Measurements from ENCODE around the gene RAB31. TPM values are rescaled to one million over a fixed set of nuclear protein-coding genes. Genes with fewer than 3 reads are reported as not detected.

The RAB31 gene
- total RNA-seq, 1 donor from 2014 or later = 19.7 TPM

- H3K4me1 Mint-ChIP-seq (ENCODE audit: unreplicated experiment) = peaks cover 26% of the 10 kb centered on the region
- H3K27me3 Mint-ChIP-seq = no peaks in the 10 kb centered on the region
- no peak for TF ChIP-seq CTCF (conservative IDR thresholded peaks at IDR 0.05)
- no peak overlapping the region for H3K27ac Mint-ChIP-seq
- no peak for DNase-seq (ENCODE audit: extremely low spot score, unreplicated experiment)
- peaks cover 2% of the 10 kb centered on the region for H3K36me3 Mint-ChIP-seq
- H3K4me3 Mint-ChIP-seq = no peak overlapping the region
- H3K9me3 Mint-ChIP-seq = peaks cover 3% of the 10 kb centered on the region
Measured at GRCh38 chr18:9760641-9761040, 52.5 kb downstream of the RAB31 start.

GRCh38 chr18:9762526-9762925, 54.4 kb downstream of the RAB31 start:
- TF ChIP-seq CTCF (conservative IDR thresholded peaks at IDR 0.05) = no peak
- no peak for DNase-seq (ENCODE audit: extremely low spot score, unreplicated experiment)
- H3K27ac Mint-ChIP-seq = no peak overlapping the region
- H3K4me1 Mint-ChIP-seq (ENCODE audit: unreplicated experiment) = peaks cover 22% of the 10 kb centered on the region
- H3K4me3 Mint-ChIP-seq = no peak overlapping the region
- no peaks in the 10 kb centered on the region for H3K27me3 Mint-ChIP-seq
- peaks cover 4% of the 10 kb centered on the region for H3K36me3 Mint-ChIP-seq
- peaks cover 8% of the 10 kb centered on the region for H3K9me3 Mint-ChIP-seq

GRCh38 chr18:9763157-9763556, 55.1 kb downstream of the RAB31 start:
- H3K27ac Mint-ChIP-seq = no peak overlapping the region
- H3K27me3 Mint-ChIP-seq = no peaks in the 10 kb centered on the region
- H3K4me3 Mint-ChIP-seq = no peak overlapping the region
- H3K4me1 Mint-ChIP-seq (ENCODE audit: unreplicated experiment) = peaks cover 15% of the 10 kb centered on the region
- no peak for DNase-seq (ENCODE audit: extremely low spot score, unreplicated experiment)
- TF ChIP-seq CTCF (conservative IDR thresholded peaks at IDR 0.05) = no peak
- peaks cover 8% of the 10 kb centered on the region for H3K36me3 Mint-ChIP-seq
- peaks cover 8% of the 10 kb centered on the region for H3K9me3 Mint-ChIP-seq

- H3K27me3 Mint-ChIP-seq = no peaks in the 10 kb centered on the region
- DNase-seq (ENCODE audit: extremely low spot score, unreplicated experiment) = no peak
- peaks cover 8% of the 10 kb centered on the region for H3K9me3 Mint-ChIP-seq
- H3K4me3 Mint-ChIP-seq = no peak overlapping the region
- peaks cover 8% of the 10 kb centered on the region for H3K36me3 Mint-ChIP-seq
- TF ChIP-seq CTCF (conservative IDR thresholded peaks at IDR 0.05) = no peak
- H3K27ac Mint-ChIP-seq = no peak overlapping the region
- peaks cover 7% of the 10 kb centered on the region for H3K4me1 Mint-ChIP-seq (ENCODE audit: unreplicated experiment)
Measured at GRCh38 chr18:9764011-9764481, 55.9 kb downstream of the RAB31 start.

GRCh38 chr18:9765501-9765900, 57.4 kb downstream of the RAB31 start:
- H3K27ac Mint-ChIP-seq = no peak overlapping the region
- no peaks in the 10 kb centered on the region for H3K27me3 Mint-ChIP-seq
- H3K4me1 Mint-ChIP-seq (ENCODE audit: unreplicated experiment) = peaks cover 7% of the 10 kb centered on the region
- H3K36me3 Mint-ChIP-seq = peaks cover 8% of the 10 kb centered on the region
- no peak for DNase-seq (ENCODE audit: extremely low spot score, unreplicated experiment)
- TF ChIP-seq CTCF (conservative IDR thresholded peaks at IDR 0.05) = no peak
- H3K4me3 Mint-ChIP-seq = no peak overlapping the region
- H3K9me3 Mint-ChIP-seq = peaks cover 8% of the 10 kb centered on the region

GRCh38 chr18:9766076-9766481, 58.0 kb downstream of the RAB31 start:
- H3K27me3 Mint-ChIP-seq = no peaks in the 10 kb centered on the region
- no peak overlapping the region for H3K27ac Mint-ChIP-seq
- H3K36me3 Mint-ChIP-seq = peaks cover 8% of the 10 kb centered on the region
- H3K9me3 Mint-ChIP-seq = peaks cover 8% of the 10 kb centered on the region
- TF ChIP-seq CTCF (conservative IDR thresholded peaks at IDR 0.05) = no peak
- no peak overlapping the region for H3K4me3 Mint-ChIP-seq
- no peak for DNase-seq (ENCODE audit: extremely low spot score, unreplicated experiment)
- peaks cover 7% of the 10 kb centered on the region for H3K4me1 Mint-ChIP-seq (ENCODE audit: unreplicated experiment)

Data from type B pancreatic cell (in vitro differentiated cells).